GM19238 (cell line): ENCODE measurements around the gene DNAJB1.
A peak's percentile ranks its signal among the peaks of the same experiment; 100 is the strongest.

ENCODE experiments used
- DNase-seq: peaks from one replicate; pipeline ENCODE4 v3.0.0; 2011; ENCODE audit warnings: low spot score; ENCODE audit not compliant: insufficient read length

The DNAJB1 gene

DNA sequence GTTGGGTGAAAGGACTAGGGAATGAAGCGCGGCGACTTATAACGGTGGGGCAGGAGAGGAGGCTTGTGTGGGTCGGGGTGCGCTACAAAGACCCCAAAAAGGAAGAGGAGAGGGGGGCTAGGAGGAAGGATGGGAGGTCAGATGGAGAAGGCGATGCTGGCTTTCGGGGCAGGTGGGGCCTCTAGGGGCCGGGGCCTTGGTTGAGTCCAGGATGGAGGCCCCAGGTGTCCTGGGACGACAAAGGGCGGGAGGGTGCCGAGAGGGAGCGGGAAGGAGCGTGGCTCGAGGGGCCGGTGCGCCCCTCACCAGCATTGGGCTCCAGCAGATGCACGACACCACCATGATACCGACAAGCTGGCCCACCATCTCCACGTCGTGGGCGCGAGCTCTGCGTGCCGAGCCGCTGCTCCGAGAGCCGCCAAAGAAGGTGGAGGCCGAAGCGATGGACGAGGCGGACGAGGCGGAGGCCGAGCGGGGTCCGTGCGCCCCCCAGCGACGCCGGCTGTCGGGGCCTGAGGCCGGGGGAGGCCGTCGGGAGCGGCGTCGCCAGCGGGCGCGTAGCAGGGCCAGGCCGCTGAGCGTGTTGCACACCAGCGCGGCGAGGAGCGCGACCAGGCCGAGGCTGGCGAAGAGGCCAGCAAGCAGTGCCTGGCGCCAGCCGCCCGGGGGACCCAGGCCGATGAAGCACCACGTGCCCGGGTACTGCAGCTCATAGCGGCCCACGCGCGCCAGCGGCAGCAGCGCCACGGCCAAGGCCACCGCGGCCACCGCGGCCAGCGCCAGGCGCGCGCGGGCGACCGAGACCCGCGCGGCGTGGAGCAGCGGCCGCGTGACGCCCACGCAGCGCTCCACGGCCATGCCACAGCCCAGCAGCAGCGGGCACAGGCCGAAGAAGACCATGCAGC, 44.9 kb downstream of the DNAJB1 start:
- DNase-seq: no peak

DNA sequence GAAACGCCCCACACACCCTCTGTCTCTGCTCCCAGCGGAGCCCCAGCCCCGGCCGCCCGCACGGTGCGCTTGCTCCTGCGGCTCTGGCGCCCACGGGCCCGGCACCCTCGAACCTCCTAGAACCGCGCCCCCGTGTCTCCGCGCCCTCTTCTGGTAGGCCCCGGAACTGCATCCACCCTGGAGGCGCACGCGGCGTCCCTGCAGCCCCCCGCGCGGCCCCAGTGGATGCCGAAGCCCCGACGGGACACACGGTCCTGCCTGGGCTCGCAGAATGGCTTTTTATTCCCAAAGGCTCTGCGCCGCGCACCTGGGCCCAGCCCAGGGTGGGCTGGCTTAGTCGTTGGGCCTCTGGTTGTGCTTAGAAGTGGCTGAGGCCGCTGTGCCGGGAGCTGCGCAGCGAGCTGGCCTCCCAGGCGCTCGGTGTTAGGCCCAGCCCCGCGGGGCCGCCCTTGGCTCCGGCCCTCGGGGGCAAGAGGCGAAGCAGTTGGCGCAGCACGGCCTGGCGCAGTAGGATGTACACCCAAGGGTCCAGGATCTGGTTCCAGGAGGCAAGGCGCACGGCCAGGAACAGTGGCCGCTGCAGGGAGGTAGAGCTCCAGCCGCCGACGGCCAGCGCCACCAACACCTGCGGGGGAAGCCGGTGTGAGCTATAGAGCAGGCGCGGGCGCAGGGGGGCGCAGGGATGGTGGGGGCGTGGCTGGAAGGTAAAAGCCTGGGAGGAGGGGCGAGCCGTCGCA, 45.8 kb downstream of the DNAJB1 start:
- peak; percentile 92 for DNase-seq

DNA sequence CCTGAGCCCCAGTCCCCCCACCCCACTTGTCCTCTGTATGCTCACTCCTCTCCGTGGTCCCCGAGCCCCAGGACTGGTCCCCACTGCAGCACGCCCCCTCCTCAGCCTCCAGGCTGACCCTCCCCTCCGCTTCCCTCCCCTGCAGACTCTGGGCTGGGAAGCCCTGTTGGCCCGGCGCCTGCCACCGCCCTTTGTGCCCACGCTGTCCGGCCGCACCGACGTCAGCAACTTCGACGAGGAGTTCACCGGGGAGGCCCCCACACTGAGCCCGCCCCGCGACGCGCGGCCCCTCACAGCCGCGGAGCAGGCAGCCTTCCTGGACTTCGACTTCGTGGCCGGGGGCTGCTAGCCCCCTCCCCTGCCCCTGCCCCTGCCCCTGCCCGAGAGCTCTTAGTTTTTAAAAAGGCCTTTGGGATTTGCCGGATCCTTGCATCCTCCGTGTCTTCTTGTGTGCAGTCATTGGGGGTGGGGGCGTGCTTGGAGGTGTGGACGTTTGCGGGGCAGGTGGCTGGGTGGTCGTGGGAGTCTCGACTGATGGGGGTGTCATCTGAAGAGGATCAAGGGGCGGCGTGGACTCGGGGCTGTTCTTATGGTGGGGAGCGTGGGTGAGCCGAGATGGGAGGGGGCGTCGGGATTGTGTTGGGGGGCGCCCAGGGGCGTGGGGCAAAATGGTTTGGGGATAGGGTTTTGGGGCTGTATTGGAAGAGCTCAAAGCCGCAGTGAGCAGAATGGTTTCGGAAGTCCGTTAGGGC, 46.6 kb downstream of the DNAJB1 start:
- peak; percentile 13 for DNase-seq

DNA sequence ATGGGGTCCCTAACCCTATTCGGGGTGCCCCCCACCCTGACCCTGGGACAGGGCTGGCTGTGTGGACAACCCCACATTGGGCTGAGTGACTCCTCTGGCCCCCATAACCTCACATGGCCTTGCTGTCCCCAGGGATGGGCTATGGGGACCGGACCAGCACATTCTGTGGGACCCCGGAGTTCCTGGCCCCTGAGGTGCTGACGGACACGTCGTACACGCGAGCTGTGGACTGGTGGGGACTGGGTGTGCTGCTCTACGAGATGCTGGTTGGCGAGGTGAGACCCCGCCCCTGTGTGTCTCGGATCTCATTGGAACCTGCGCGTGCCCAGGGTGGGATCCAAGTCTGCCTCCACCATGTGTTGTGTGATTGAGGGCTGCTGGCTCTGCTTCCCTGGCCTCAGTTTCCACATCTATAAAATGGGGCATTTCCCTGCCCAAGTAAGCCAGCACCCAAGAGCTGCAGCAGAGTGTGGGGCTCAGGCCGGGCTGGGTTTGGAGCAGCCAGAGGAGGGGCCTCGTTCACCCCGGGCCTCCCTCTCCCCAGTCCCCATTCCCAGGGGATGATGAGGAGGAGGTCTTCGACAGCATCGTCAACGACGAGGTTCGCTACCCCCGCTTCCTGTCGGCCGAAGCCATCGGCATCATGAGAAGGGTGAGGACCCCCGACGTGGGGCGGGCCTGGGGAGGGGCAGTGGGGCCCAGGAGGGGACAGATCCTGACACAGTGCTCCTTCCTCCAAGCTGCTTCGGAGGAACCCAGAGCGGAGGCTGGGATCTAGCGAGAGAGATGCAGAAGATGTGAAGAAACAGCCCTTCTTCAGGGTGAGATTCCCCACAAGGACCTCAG, 47.9 kb downstream of the DNAJB1 start:
- DNase-seq: no peak

DNA sequence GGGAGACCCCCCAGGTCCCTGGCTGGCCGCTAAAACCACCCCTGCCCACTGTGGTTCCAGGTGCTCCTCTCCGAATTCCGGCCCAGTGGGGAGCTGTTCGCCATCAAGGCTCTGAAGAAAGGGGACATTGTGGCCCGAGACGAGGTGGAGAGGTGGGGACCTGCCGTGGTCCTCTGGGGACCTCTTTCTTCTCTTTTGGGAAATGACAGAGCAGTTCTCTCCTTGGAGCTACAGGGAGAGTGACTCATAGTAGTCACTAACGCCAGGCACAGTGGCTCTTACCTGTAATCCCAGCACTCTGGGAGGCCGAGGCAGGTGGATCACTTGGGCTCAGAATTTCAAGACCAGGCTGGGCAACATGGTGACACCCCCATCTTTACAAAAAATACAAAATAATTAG, 50.4 kb downstream of the DNAJB1 start:
- no peak for DNase-seq

DNA sequence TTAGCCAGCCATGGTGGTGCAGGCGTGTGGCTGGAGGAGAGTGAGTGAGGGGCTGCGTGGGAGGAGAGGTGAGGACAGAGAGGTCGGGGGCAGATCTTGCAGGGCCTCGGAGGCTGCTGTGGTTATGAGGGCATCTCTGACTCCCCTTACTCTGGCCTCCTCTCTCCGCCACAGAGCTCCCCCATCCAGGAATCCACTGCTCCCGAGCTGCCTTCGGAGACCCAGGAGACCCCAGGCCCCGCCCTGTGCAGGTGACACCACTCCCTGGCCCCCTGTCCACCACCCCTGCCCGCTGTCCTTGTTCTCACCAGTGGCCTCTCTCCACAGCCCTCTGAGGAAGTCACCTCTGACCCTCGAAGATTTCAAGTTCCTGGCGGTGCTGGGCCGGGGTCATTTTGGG, 50.8 kb downstream of the DNAJB1 start:
- no peak for DNase-seq
